Heart left ventricle (tissue), 16 donors: ENCODE measurements around the gene SH3TC1. TPM values are rescaled to one million over a fixed set of nuclear protein-coding genes. Genes with fewer than 3 reads are reported as not detected.

Experiments
- ATAC-seq, 4 donors: fragments of 200-7000 bp; cut with Tn5 transposase; one replicate each; pipeline ENCODE4 v1.9.1; 2020 to 2022; ENCODE audit warnings: moderate library complexity in 4 of 4, mild to moderate bottlenecking in 3 of 4, moderate number of reproducible peaks in 1 of 4
- DNase-seq, 5 donors: peaks; one replicate each; pipeline ENCODE4 v3.0.0-alpha.2; 2020
- H3K27ac ChIP-seq, 12 donors: fragments of 200-600 bp; sonication (generic) in 4 of 12; one replicate each; pipeline versions ENCODE4 v1.5.0 to v1.8.0; 2016 to 2022; ENCODE audit warnings: mild to moderate bottlenecking in 2 of 12
- H3K27me3 ChIP-seq, 9 donors: fragments of 200-600 bp; sonication (generic) in 2 of 9; one replicate each; pipeline versions ENCODE4 v1.5.1 to v1.8.0; 2016 to 2022; ENCODE audit warnings: mild to moderate bottlenecking in 3 of 9
- H3K36me3 ChIP-seq, 9 donors: fragments of 200-600 bp; sonication (generic) in 2 of 9; one replicate each; pipeline versions ENCODE4 v1.5.0 to v1.8.0; 2018 to 2022; ENCODE audit warnings: mild to moderate bottlenecking in 2 of 9
- H3K4me1 ChIP-seq, 12 donors: fragments of 200-600 bp; sonication (generic) in 4 of 12; one replicate each; pipeline versions ENCODE4 v1.5.0 to v1.8.0; 2016 to 2022; ENCODE audit warnings: mild to moderate bottlenecking in 3 of 12
- H3K4me3 ChIP-seq, 12 donors: fragments of 200-600 bp; sonication (generic) in 4 of 12; one replicate each; pipeline versions ENCODE4 v1.5.0 to v1.8.0; 2017 to 2022; ENCODE audit warnings: mild to moderate bottlenecking in 9 of 12, moderate library complexity in 4 of 12
- H3K9me3 ChIP-seq, 12 donors: fragments of 200-600 bp; sonication (generic) in 4 of 12; one replicate each; pipeline versions ENCODE4 v1.5.0 to v1.8.0; 2016 to 2022; ENCODE audit warnings: mild to moderate bottlenecking in 1 of 12
- POLR2A ChIP-seq, 2 donors: fragments of 450-650 bp; IDR thresholded peaks; one replicate each; pipeline ENCODE4 v1.6.1; 2017; ENCODE audit warnings: antibody characterized with exemption in 2 of 2, mild to moderate bottlenecking in 2 of 2, moderate library complexity in 2 of 2
- WGBS, 4 donors: extraction: QIAGEN DNeasy Blood & Tissue Kit in 2 of 4; methylation state at CpG; one replicate each; pipeline versions ENCODE4 v1.1.5 to v1.1.7; 2013 to 2018; 5-methylcytosine and 5-hydroxymethylcytosine counted together
- intact Hi-C, 10 donors: fragments of 100-400 bp; cut with DNase I; formaldehyde crosslinking; loops; one replicate each; pipeline versions ENCODE4 v1.11.1 to v1.14.2; 2022
- polyA plus RNA-seq, 2 donors: library from polyadenylated mRNA; stranded (reverse); fragments of 200-250 nt; gene quantifications; one replicate each; pipeline ENCODE4 v1.2.3, GENCODE V29; 2013
- total RNA-seq, 9 donors: library from RNA; depleted of rRNA in 2 of 9; stranded (reverse); fragments of >200 nt in 2 of 9; fragmentation: NEBNext Ultra II Directional in 3 of 9; extraction: Animal tissue kit (Norgen Biotek cat#: 25700) in 3 of 9; gene quantifications; one replicate each; pipeline versions ENCODE4 v1.1.0 to v1.2.4, GENCODE V29; 2016 to 2023
- TF ChIP-seq, protein P1 (sequence below), 12 donors: fragments of 200-600 bp; sonication (generic) in 4 of 12; IDR thresholded peaks; one replicate each; pipeline versions ENCODE4 v1.5.0 to v1.8.0; 2018 to 2022; ENCODE audit warnings: antibody characterized with exemption in 12 of 12, mild to moderate bottlenecking in 5 of 12
- donor health status: ischemic (EF 13 %, LVEDD 7.1; RV severe dilation, severe dysfunction).
- donor health status: healthy with polysubstance abuse.
- donor health status: DM: no; HTN: yes; CAD: no.
- donor health status: DM: no; HTN: no; CAD: no.
- donor health status: ischemic (EF 25% LVEDD 6.9; RV normal size, moderate dysfunction).
- donor health status: ischemic (EF 25% LVEDD 5.7; RV mildly dilated, moderate dysfunction).
- donor health status: healthy.
- donor health status: DM: yes; HTN: yes; CAD: no.
- donor health status: ischemic (EF 35%, LVEDD 5.7; RV mildly dilated, moderate dysfunction).
- donor health status: nonischemic (EF 11% LVEDD 7.7; RV severe dilation, severe dysfunction).
- donor health status: DM: yes; HTN: yes; CAD: no.
- donor health status: PGD.
- donor health status: ischemic (EF 29% LVEDD 5.4; RV normal size, mild dysfunction).
- donor health status: nonischemic (EF 23%, LVEDD 6.1; RV moderate dilation, normal function).

The SH3TC1 gene
- total and polyA plus RNA-seq, 11 donors, result 5.8 to 45.9 (median 10.9) TPM

DNA sequence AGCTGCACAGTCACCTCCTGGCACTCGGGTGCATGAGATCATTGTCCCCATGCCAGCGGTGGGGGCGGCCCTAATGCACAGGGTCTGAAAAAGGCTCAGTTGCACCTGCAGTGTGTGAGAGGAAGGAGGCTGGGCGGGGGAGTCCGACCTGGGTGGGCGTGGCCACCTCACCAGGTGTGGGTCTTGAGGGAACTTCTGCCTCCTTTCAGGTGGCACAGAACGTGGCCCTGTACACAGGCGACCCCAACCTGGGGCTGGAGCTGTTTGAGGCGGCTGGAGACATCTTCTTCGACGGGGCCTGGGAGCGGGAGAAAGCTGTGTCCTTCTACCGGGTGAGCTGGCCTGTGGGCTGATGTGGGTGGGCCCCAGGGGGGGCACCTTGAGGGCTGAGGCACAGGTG, 36.1 kb downstream of the SH3TC1 start:
- H3K9me3 ChIP-seq, result no peaks in the 10 kb centered on the region
- 80 to 88% (median 85%) methylated on average over 1 to 13 of the region's 13 CpGs for WGBS, 4 donors
- no peak for DNase-seq

DNA sequence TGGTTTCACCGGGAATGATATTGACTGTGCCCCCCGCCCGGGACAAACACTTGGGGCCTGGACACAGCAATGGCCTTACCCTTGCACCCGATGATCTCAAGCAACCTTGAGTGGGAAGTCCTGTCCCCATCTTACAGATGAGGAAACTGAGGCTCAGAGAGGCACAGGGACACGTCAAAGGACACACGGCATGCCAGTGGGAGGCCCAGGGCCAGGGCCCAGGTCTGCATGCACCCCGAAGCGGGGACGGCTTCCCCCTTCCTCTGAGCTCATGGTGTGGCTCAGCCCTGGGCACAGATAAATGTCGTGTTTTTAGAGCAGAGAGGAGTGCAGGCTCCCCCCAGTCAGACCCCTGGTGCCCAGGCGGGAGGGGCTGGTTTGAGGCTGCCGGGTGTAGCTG, 36.6 kb downstream of the SH3TC1 start:
- Histone ChIP-seq H3K27ac (no peak overlapping the region), H3K36me3 (peaks cover 0 to 79% (median 24%) of the 10 kb centered on the region in 9 donors), H3K4me1 (no peaks in the 10 kb centered on the region), H3K9me3 (no peaks in the 10 kb centered on the region), H3K4me3 (no peak overlapping the region), H3K27me3 (no peaks in the 10 kb centered on the region)
- no peak for DNase-seq
- WGBS, 4 donors, result 93 to 98% (median 96%) methylated on average over 9 to 12 of the region's 12 CpGs
- no peak for TF ChIP-seq POLR2A (IDR thresholded peaks at IDR 0.05)
- TF ChIP-seq, protein P1, sequence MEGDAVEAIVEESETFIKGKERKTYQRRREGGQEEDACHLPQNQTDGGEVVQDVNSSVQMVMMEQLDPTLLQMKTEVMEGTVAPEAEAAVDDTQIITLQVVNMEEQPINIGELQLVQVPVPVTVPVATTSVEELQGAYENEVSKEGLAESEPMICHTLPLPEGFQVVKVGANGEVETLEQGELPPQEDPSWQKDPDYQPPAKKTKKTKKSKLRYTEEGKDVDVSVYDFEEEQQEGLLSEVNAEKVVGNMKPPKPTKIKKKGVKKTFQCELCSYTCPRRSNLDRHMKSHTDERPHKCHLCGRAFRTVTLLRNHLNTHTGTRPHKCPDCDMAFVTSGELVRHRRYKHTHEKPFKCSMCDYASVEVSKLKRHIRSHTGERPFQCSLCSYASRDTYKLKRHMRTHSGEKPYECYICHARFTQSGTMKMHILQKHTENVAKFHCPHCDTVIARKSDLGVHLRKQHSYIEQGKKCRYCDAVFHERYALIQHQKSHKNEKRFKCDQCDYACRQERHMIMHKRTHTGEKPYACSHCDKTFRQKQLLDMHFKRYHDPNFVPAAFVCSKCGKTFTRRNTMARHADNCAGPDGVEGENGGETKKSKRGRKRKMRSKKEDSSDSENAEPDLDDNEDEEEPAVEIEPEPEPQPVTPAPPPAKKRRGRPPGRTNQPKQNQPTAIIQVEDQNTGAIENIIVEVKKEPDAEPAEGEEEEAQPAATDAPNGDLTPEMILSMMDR (IDR thresholded peaks at IDR 0.05), result no peak
- no peak for ATAC-seq
- intact Hi-C loops, result loop anchor here in 2 of 10 donors (5.0 kb wide), 1 partner anchor 58 kb away; no protein-coding TSS in a partner anchor

More for the DNA sequence above, 36.1 kb downstream of the SH3TC1 start:
- no peak for TF ChIP-seq POLR2A (IDR thresholded peaks at IDR 0.05)
- TF ChIP-seq, protein P1 (IDR thresholded peaks at IDR 0.05), result no peak
- Histone ChIP-seq H3K36me3 (peaks cover 0 to 77% (median 24%) of the 10 kb centered on the region in 9 donors), H3K4me1 (no peaks in the 10 kb centered on the region), H3K4me3 (no peak overlapping the region), H3K27ac (no peak overlapping the region), H3K27me3 (no peaks in the 10 kb centered on the region)
- intact Hi-C loops, result loop anchor here in 2 of 10 donors (5.0 kb wide), 1 partner anchor 58 kb away; no protein-coding TSS in a partner anchor
- no peak for ATAC-seq

DNA sequence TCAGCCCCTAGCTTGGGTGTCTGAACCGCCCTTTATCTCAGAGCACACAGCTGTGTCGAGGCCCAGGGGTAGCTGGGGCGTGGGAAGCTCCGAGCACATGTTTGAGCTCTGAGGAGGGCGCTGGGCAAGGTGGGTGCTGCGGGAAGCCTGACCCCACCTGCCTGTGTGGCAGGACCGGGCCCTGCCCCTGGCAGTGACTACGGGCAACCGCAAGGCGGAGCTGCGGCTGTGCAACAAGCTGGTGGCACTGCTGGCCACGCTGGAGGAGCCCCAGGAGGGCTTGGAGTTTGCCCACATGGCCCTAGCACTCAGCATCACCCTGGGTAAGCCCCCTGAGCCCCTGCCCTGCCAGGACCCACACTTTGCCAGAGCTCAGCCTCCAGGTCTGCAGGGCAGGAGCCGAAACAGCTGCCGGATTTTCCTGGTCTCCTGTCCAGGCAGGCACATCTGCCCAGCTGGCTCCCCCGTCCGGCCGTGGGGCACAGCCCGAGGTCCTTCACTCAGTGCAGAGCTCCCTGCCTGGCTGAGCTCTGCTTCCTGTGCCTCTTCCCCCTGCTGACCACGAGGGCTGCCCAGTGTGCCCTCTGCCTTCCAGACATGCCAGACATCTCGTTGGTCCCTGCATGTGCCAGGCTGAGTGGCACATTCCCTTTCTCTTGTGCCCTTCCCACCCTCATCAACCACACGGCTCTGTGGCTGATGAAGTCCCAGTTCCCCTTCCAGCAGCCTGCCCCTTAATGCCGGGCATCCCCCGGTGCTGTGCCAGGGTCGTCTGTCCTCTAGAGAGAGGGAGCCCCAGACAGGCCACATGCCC, 37.2 kb downstream of the SH3TC1 start:
- WGBS, 4 donors, result 85 to 95% (median 91%) methylated on average over 10 to 24 of the region's 24 CpGs
- no peak overlapping the region for H3K4me3 ChIP-seq
- H3K4me1 ChIP-seq, result no peaks in the 10 kb centered on the region
- DNase-seq (no peak), ATAC-seq (peak in 1 of 4 donors; percentile 21)
- intact Hi-C loops, result loop anchor here in 2 of 10 donors (5.0 kb wide), 1 partner anchor 59 kb away; no protein-coding TSS in a partner anchor
- H3K36me3 ChIP-seq, result peaks cover 0 to 86% (median 24%) of the 10 kb centered on the region in 9 donors
- no peaks in the 10 kb centered on the region for H3K27me3 ChIP-seq
- H3K9me3 ChIP-seq, result no peaks in the 10 kb centered on the region
- TF ChIP-seq POLR2A (IDR thresholded peaks at IDR 0.05), result no peak
- TF ChIP-seq, protein P1 (IDR thresholded peaks at IDR 0.05), result no peak
- no peak overlapping the region for H3K27ac ChIP-seq

GRCh38 chr4:8236920-8237195, 37.8 kb downstream of the SH3TC1 start:
- peaks cover 0 to 1% (median 0%) of the 10 kb centered on the region in 12 donors for H3K4me1 ChIP-seq
- ATAC-seq (no peak), DNase-seq (no peak)
- H3K36me3 ChIP-seq, result peaks cover 0 to 85% (median 24%) of the 10 kb centered on the region in 9 donors
- no peak overlapping the region for H3K4me3 ChIP-seq
- H3K27me3 ChIP-seq, result no peaks in the 10 kb centered on the region
- WGBS, 4 donors, result 93 to 98% (median 94%) methylated on average over 8 to 9 of the region's 9 CpGs
- H3K9me3 ChIP-seq, result no peaks in the 10 kb centered on the region
- TF ChIP-seq, protein P1 (IDR thresholded peaks at IDR 0.05), result no peak
- TF ChIP-seq POLR2A (IDR thresholded peaks at IDR 0.05), result no peak
- intact Hi-C loops, result loop anchor here in 2 of 10 donors (5.0 kb wide), 1 partner anchor 60 kb away; no protein-coding TSS in a partner anchor
- no peak overlapping the region for H3K27ac ChIP-seq
